Psoas muscle (tissue), 8 donors: ENCODE results near the gene DMAC2L. TPM values are rescaled to one million over a fixed set of nuclear protein-coding genes. Genes with fewer than 3 reads are reported as not detected.

Experiments used
- ATAC-seq, 4 donors: fragments of 200-7000 bp; cut with Tn5 transposase; one replicate each; pipeline ENCODE4 v1.9.1; 2020; ENCODE audit warnings: moderate library complexity in 3 of 4, mild to moderate bottlenecking in 2 of 4
- DNase-seq, 2 donors: peaks; one replicate each; pipeline ENCODE4 v3.0.0-alpha.2; 2020
- H3K27ac ChIP-seq: fragments of 200-600 bp; one replicate; pipeline ENCODE4 v1.8.0; 2022
- H3K27me3 ChIP-seq, 3 donors: fragments of 200-600 bp in 1 of 3; one replicate each; pipeline versions ENCODE4 v1.6.1 to v1.8.0; 2013 to 2022; ENCODE audit warnings: low read length in 2 of 3, mild to moderate bottlenecking in 2 of 3, moderate library complexity in 1 of 3; ENCODE audit not compliant: insufficient read depth in 3 of 3
- H3K36me3 ChIP-seq, 2 donors: fragments of 200-600 bp in 1 of 2; one replicate each; pipeline versions ENCODE4 v1.6.1 to v1.8.0; 2013 to 2022; ENCODE audit warnings: low read depth in 1 of 2, mild to moderate bottlenecking in 1 of 2, moderate library complexity in 1 of 2; ENCODE audit not compliant: insufficient read depth in 1 of 2
- H3K4me1 ChIP-seq: fragments of 200-600 bp; one replicate; pipeline ENCODE4 v1.8.0; 2022
- H3K4me3 ChIP-seq: fragments of 200-600 bp; one replicate; pipeline ENCODE4 v1.8.0; 2022; ENCODE audit warnings: mild to moderate bottlenecking
- H3K9me3 ChIP-seq: fragments of 200-600 bp; one replicate; pipeline ENCODE4 v1.8.0; 2022
- CTCF ChIP-seq: fragments of 200-600 bp; IDR thresholded peaks from one replicate; pipeline ENCODE4 v1.8.0; 2022; ENCODE audit warnings: antibody characterized with exemption
- WGBS, 3 donors: extraction: QIAGEN DNeasy Blood & Tissue Kit; methylation state at CpG; one replicate each; pipeline versions ENCODE4 v1.1.6 to v1.1.7; 2013; 5-methylcytosine and 5-hydroxymethylcytosine counted together
- intact Hi-C, 2 donors: fragments of 100-400 bp; cut with DNase I; formaldehyde crosslinking; loops; one replicate each; pipeline versions ENCODE4 v1.11.0 to v1.14.2; 2022
- polyA plus RNA-seq, 3 donors: library from polyadenylated mRNA; stranded (reverse); fragments of 200-250 nt; gene quantifications; one replicate each; pipeline ENCODE4 v1.2.3, GENCODE V29; 2013
- total RNA-seq, 4 donors: library from RNA; stranded (reverse); fragmentation: NEBNext Ultra II Directional in 2 of 4; extraction: Animal tissue kit (Norgen Biotek cat#: 25700) in 2 of 4; gene quantifications; one replicate each; pipeline versions ENCODE4 v1.2.1 to v1.2.4, GENCODE V29; 2021 to 2023
- donor health status: healthy with polysubstance abuse.
- donor health status: DM: no; HTN: no; CAD: no; lungs with moderate emphysema.
- donor health status: Bipolar disorder and iron deficiency.
- donor health status: healthy.
- donor health status: DM: yes; HTN: yes; CAD: no.
- donor health status: DM: no; HTN: no; CAD: no.
- donor health status: DM: no; HTN: no; CAD: no.
- donor health status: DM: yes; HTN: yes; CAD: no.

Gene DMAC2L
- total and polyA plus RNA-seq, 7 donors = 21.7 to 43.5 (median 32.7) TPM

DNA sequence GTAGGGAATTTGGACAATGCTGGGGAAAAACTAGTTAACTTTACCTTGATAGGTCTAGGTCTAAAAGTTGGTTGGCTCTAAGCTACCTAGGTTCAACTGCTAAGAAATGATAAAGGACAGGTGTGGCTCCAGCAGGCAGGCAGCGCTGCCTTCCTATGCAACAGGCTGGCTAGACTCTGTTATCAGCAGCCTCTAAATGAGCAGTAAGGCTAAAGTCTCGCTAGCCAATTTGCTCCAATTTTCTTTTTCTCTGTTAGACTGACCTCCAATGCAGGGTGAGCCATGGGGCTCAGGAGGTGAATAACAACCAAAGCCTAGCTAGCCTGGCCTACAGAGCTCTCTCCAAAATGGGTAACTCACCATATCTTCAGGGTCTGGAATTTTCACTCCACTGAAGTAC, 26.5 kb downstream of the DMAC2L start:
- Histone ChIP-seq H3K9me3 (no peaks in the 10 kb centered on the region), H3K36me3 (peaks cover 0 to 7% of the 10 kb centered on the region in 2 donors), H3K27me3 (no peaks in the 10 kb centered on the region), H3K4me3 (no peak overlapping the region), H3K4me1 (peaks cover 20% of the 10 kb centered on the region), H3K27ac (no peak overlapping the region)
- 98 to 100% (median 100%) methylated on average over 2 of the region's 2 CpGs for WGBS, 3 donors
- TF ChIP-seq CTCF = no peak
- intact Hi-C loops = no loop called here
- DNase-seq = no peak
- no peak for ATAC-seq

GRCh38 chr14:50339178-50339804, 27.2 kb downstream of the DMAC2L start:
- peaks cover 0 to 7% of the 10 kb centered on the region in 2 donors for H3K36me3 ChIP-seq
- no peak overlapping the region for H3K27ac ChIP-seq
- 69 to 78% (median 70%) methylated on average over 3 of the region's 3 CpGs for WGBS, 3 donors
- H3K4me1 ChIP-seq = peaks cover 20% of the 10 kb centered on the region
- intact Hi-C loops = no loop called here
- no peaks in the 10 kb centered on the region for H3K27me3 ChIP-seq
- no peak for ATAC-seq
- no peak for DNase-seq
- TF ChIP-seq CTCF = no peak
- H3K4me3 ChIP-seq = no peak overlapping the region
- no peaks in the 10 kb centered on the region for H3K9me3 ChIP-seq

GRCh38 chr14:50340045-50340444, 27.9 kb downstream of the DMAC2L start:
- Histone ChIP-seq H3K27ac (no peak overlapping the region), H3K36me3 (peaks cover 0 to 7% of the 10 kb centered on the region in 2 donors), H3K9me3 (no peaks in the 10 kb centered on the region), H3K4me1 (peaks cover 16% of the 10 kb centered on the region), H3K4me3 (no peak overlapping the region), H3K27me3 (no peaks in the 10 kb centered on the region)
- ATAC-seq (no peak), DNase-seq (no peak)
- TF ChIP-seq CTCF = no peak
- WGBS, 3 donors = 91 to 92% (median 92%) methylated on average over 5 of the region's 5 CpGs
- intact Hi-C loops = loop anchor here in 1 of 2 donors (5.0 kb wide), 1 partner anchor 192 kb away; the partner anchor contains the start of gene MAP4K5

- TF ChIP-seq CTCF = no peak
- Histone ChIP-seq H3K36me3 (peaks cover 0 to 7% of the 10 kb centered on the region in 2 donors), H3K9me3 (no peaks in the 10 kb centered on the region), H3K27me3 (no peaks in the 10 kb centered on the region), H3K4me1 (peaks cover 8% of the 10 kb centered on the region), H3K27ac (no peak overlapping the region), H3K4me3 (no peak overlapping the region)
- DNase-seq (no peak), ATAC-seq (no peak)
- 79 to 87% (median 83%) methylated on average over 9 of the region's 9 CpGs for WGBS, 3 donors
- intact Hi-C loops = loop anchor here in 1 of 2 donors (5.0 kb wide), 1 partner anchor 191 kb away; the partner anchor contains the start of gene MAP4K5
Observed at GRCh38 chr14:50340963-50341362, 28.8 kb downstream of the DMAC2L start.
